IMR-90 (cell line): ENCODE data around the gene CCNC. TPM values are rescaled to one million over a fixed set of nuclear protein-coding genes. Genes with fewer than 3 reads are reported as not detected.

Experiments used
- ATAC-seq: fragments of 200-7000 bp; cut with Tn5 transposase; 2 replicates; pipeline ENCODE4 v1.9.1; 2020; ENCODE audit warnings: low read depth, mild to moderate bottlenecking, moderate library complexity
- BruUV-seq: library from RNA; stranded (reverse); fragments of 400-500 nt; replicated peaks from 2 replicates; lab custom pipeline; 2021; lab: Mats Ljungman, UMichigan
- CTCF ChIA-PET: fragments of 300-600 bp; formaldehyde crosslinking; extraction: SDS; loops from one replicate; lab custom pipeline; 2021; ENCODE audit warnings: antibody characterized with exemption; lab: Yijun Ruan, JAX
- POLR2A ChIA-PET: fragments of 300-600 bp; sonication (Branson Sonifier 250); formaldehyde crosslinking; loops from one replicate; lab custom pipeline; 2022; ENCODE audit warnings: antibody characterized with exemption; ENCODE audit not compliant: unreplicated experiment; lab: Charles Lee
- DNase-seq: peaks from one replicate; pipeline ENCODE4 v3.0.0; 2013
- H2AFZ ChIP-seq: replicated peaks from 2 replicates; pipeline ENCODE3; 2013; ENCODE audit warnings: low read length, mild to moderate bottlenecking; ENCODE audit not compliant: poor library complexity
- H2AK5ac ChIP-seq: 2 replicates; pipeline ENCODE4 v1.6.1; 2013; ENCODE audit warnings: low read depth, low read length, inconsistent platforms
- H2AK9ac ChIP-seq: replicated peaks from 2 replicates; pipeline ENCODE3; 2013; ENCODE audit warnings: mild to moderate bottlenecking, low read depth, low read length, moderate library complexity; ENCODE audit not compliant: poor library complexity
- H2BK120ac ChIP-seq: 2 replicates; pipeline ENCODE4 v1.6.1; 2013; ENCODE audit warnings: low read depth, low read length, inconsistent platforms
- H2BK15ac ChIP-seq: 3 replicates; pipeline ENCODE4 v1.6.1; 2013; ENCODE audit warnings: low read depth, low read length, inconsistent platforms
- H2BK20ac ChIP-seq: 2 replicates; pipeline ENCODE4 v1.6.1; 2013; ENCODE audit warnings: low read depth, mild to moderate bottlenecking, inconsistent platforms, low read length, moderate library complexity
- H2BK5ac ChIP-seq: 2 replicates; pipeline ENCODE4 v1.6.1; 2013; ENCODE audit warnings: mild to moderate bottlenecking, low read depth, low read length, inconsistent platforms; ENCODE audit not compliant: poor library complexity, severe bottlenecking
- H3K14ac ChIP-seq: replicated peaks from 2 replicates; pipeline ENCODE4 v1.6.1; 2013; ENCODE audit warnings: low read depth, low read length, inconsistent platforms
- H3K18ac ChIP-seq: 2 replicates; pipeline ENCODE4 v1.6.1; 2013; ENCODE audit warnings: low read depth, low read length, control low read depth
- H3K23ac ChIP-seq: 2 replicates; pipeline ENCODE4 v1.6.1; 2013; ENCODE audit warnings: low read depth, low read length, inconsistent platforms
- H3K27ac ChIP-seq: 2 replicates; pipeline ENCODE4 v1.5.1; 2013; ENCODE audit warnings: mild to moderate bottlenecking, control low read depth, low read length; ENCODE audit not compliant: insufficient read depth
- H3K27me3 ChIP-seq: 2 replicates; pipeline ENCODE4 v1.6.1; 2013; ENCODE audit warnings: low read length; ENCODE audit not compliant: control insufficient read depth, insufficient read depth
- H3K36me3 ChIP-seq: 2 replicates; pipeline ENCODE4 v1.6.1; 2013; ENCODE audit warnings: low read length, mixed read lengths; ENCODE audit not compliant: control insufficient read depth, insufficient read depth
- H3K4ac ChIP-seq: 2 replicates; pipeline ENCODE4 v1.6.1; 2013; ENCODE audit warnings: low read depth, low read length, inconsistent platforms
- H3K4me1 ChIP-seq: 2 replicates; pipeline ENCODE4 v1.6.1; 2013; ENCODE audit warnings: low read length, mixed read lengths; ENCODE audit not compliant: control insufficient read depth, insufficient read depth
- H3K4me2 ChIP-seq: 2 replicates; pipeline ENCODE4 v1.6.1; 2013; ENCODE audit warnings: low read depth, mild to moderate bottlenecking, control low read depth, low read length, moderate library complexity
- H3K4me3 ChIP-seq: 2 replicates; pipeline ENCODE4 v1.5.1; 2013; ENCODE audit warnings: low read depth, mild to moderate bottlenecking, control low read depth, low read length, moderate library complexity; ENCODE audit not compliant: insufficient read depth
- H3K56ac ChIP-seq: 2 replicates; pipeline ENCODE4 v1.6.1; 2013; ENCODE audit warnings: low read length, inconsistent platforms; ENCODE audit not compliant: insufficient read depth; ENCODE audit errors: extremely low read depth
- H3K79me1 ChIP-seq, 2 experiments: 2 replicates each; pipeline ENCODE4 v1.6.1; 2013; ENCODE audit warnings: low read length in 2 of 2, inconsistent platforms in 1 of 2, low read depth in 1 of 2
- H3K9ac ChIP-seq: 2 replicates; pipeline ENCODE4 v1.6.1; 2013; ENCODE audit warnings: low read depth, low read length, control low read depth
- H3K9me1 ChIP-seq: 2 replicates; pipeline ENCODE4 v1.6.1; 2013; ENCODE audit warnings: low read length, inconsistent platforms; ENCODE audit not compliant: insufficient read depth
- H3K9me3 ChIP-seq: 2 replicates; pipeline ENCODE4 v1.6.1; 2013; ENCODE audit warnings: low read length; ENCODE audit not compliant: control insufficient read depth, insufficient read depth
- H4K20me1 ChIP-seq: 2 replicates; pipeline ENCODE4 v1.6.1; 2013; ENCODE audit warnings: low read length, inconsistent platforms; ENCODE audit not compliant: insufficient read depth
- H4K5ac ChIP-seq: 2 replicates; pipeline ENCODE4 v1.6.1; 2013; ENCODE audit warnings: mild to moderate bottlenecking, low read depth, low read length, control low read depth
- H4K8ac ChIP-seq, 2 experiments: 2 replicates each; pipeline ENCODE4 v1.6.1; 2013; ENCODE audit warnings: low read depth in 2 of 2, low read length in 2 of 2, control low read depth in 1 of 2, inconsistent platforms in 1 of 2
- H4K91ac ChIP-seq: 2 replicates; pipeline ENCODE4 v1.6.1; 2013; ENCODE audit warnings: low read depth, low read length, inconsistent platforms; ENCODE audit not compliant: insufficient read depth
- BHLHE40 ChIP-seq: fragments of 150-350 bp; IDR thresholded peaks from 2 replicates; pipeline ENCODE4 v1.6.1; 2016; ENCODE audit warnings: mild to moderate bottlenecking, low read depth, low read length
- MXI1 ChIP-seq: IDR thresholded peaks from 2 replicates; pipeline ENCODE4 v1.6.1; 2012; ENCODE audit warnings: low read depth, mild to moderate bottlenecking, low read length, moderate library complexity, borderline replicate concordance
- NFE2L2 ChIP-seq: fragments of 150-350 bp; IDR thresholded peaks from 2 replicates; pipeline ENCODE4 v1.6.1; 2016; ENCODE audit warnings: low read depth, mild to moderate bottlenecking, low read length
- RCOR1 ChIP-seq: IDR thresholded peaks from 2 replicates; pipeline ENCODE4 v1.6.1; 2012; ENCODE audit warnings: mild to moderate bottlenecking, low read length, improper control_type of control experiment; ENCODE audit not compliant: insufficient replicate concordance
- RFX5 ChIP-seq: IDR thresholded peaks from 2 replicates; pipeline ENCODE4 v1.8.0; 2012; ENCODE audit warnings: low read depth, mild to moderate bottlenecking, low read length, moderate library complexity
- WGBS, 2 experiments: methylation state at CpG; one replicate each; pipeline versions ENCODE4 v1.1.5 to v1.1.7; 2013; ENCODE audit warnings: missing lambda C conversion rate in 2 of 2; ENCODE audit not compliant: insufficient read length in 1 of 2; ENCODE audit errors: extremely low coverage in 2 of 2; 5-methylcytosine and 5-hydroxymethylcytosine counted together
- dilution Hi-C: fragments of 300-500 bp; cut with HindIII; formaldehyde crosslinking; loops from one replicate; pipeline ENCODE4 v1.14.3; 2018; ENCODE audit warnings: low sequenced_read_pairs; ENCODE audit not compliant: unreplicated experiment
- in situ Hi-C: fragments of 300-500 bp; cut with MboI; formaldehyde crosslinking; loops from 3 replicates; pipeline ENCODE4 v1.14.3; 2019; ENCODE audit warnings: low sequenced_read_pairs, inconsistent platforms, mixed read lengths
- intact Hi-C: fragments of 100-400 bp; cut with micrococcal nuclease; formaldehyde crosslinking; loops from 2 replicates; pipeline ENCODE4 v1.10.0; 2022
- polyA plus RNA-seq, 3 experiments: library from polyadenylated mRNA; depleted of rRNA; stranded (reverse); fragments of >200 nt; gene quantifications; 2 replicates each; pipeline ENCODE4 v1.2.3, GENCODE V29; 2012; ENCODE audit warnings: low replicate concordance in 1 of 3
- total RNA-seq: library from RNA; depleted of rRNA; stranded (reverse); fragments of >200 nt; gene quantifications from 2 replicates; pipeline ENCODE4 v1.2.3, GENCODE V29; 2012

The CCNC gene
- total and polyA plus RNA-seq, 2 of the 4 experiments (the other 2 are of a cell fraction), result 30.1 to 95.7 TPM

DNA sequence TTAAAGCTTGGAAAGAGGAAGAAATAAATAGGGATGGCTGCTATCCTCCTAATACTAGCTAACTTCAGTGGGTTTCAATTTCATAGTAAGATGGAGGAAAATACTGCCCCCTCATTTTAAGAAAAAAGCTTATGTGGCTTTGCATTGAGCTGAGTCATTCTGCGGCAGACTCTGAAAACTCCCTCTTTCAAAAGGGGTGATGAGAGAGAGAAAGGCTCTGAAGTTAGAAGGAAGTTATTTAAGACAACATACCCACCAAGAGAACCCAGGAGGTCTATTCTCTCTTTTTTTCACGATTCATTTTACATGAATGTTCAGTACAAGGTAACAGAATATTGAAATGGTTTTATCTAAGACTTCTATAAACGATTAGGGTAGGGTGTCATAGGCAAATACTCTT lies 42.7 kb upstream of the CCNC start:
- Histone ChIP-seq H3K79me1 (no peaks in the 10 kb centered on the region), H2BK5ac (no peak overlapping the region), H2BK120ac (no peak overlapping the region), H3K27ac (no peak overlapping the region), H3K4me1 (no peaks in the 10 kb centered on the region), H3K9me1 (peaks cover 3% of the 10 kb centered on the region; the same call in 1 of the 2 replicates), H3K4ac (no peak overlapping the region), H2BK20ac (no peak overlapping the region), H3K9ac (no peak overlapping the region), H2AK5ac (no peak overlapping the region), H3K36me3 (no peaks in the 10 kb centered on the region), H4K5ac (no peak overlapping the region), H3K23ac (no peak overlapping the region), H3K18ac (no peak overlapping the region), H2BK15ac (no peak overlapping the region), H3K9me3 (peaks cover 14% of the 10 kb centered on the region), H3K4me2 (no peak overlapping the region), H2AK9ac (no peak overlapping the region), H3K4me3 (no peak overlapping the region), H4K8ac (no peak overlapping the region), H3K56ac (no peak overlapping the region), H3K14ac (no peak overlapping the region), H4K91ac (no peak overlapping the region), H2AFZ (no peak overlapping the region), H3K27me3 (peaks cover 84% of the 10 kb centered on the region), H4K20me1 (no peaks in the 10 kb centered on the region)
- POLR2A ChIA-PET, result no interaction called here
- WGBS, 2 experiments, result no CpG with 5 or more reads among the region's 3 CpGs
- in situ Hi-C loops, result no loop called here
- dilution Hi-C loops, result no loop called here
- no TSS peak for BruUV-seq
- intact Hi-C loops, result no loop called here
- no peak for ATAC-seq
- TF ChIP-seq RFX5, result no peak
- TF ChIP-seq MXI1, result no peak
- peak; percentile 55 for TF ChIP-seq NFE2L2
- no peak for TF ChIP-seq BHLHE40
- TF ChIP-seq RCOR1, result no peak
- DNase-seq, result peak; percentile 6
- CTCF ChIA-PET, result interaction anchor here (1.1 kb wide), 1 partner anchor 23 kb away, joined by 4 read pairs; no protein-coding TSS in a partner anchor
